GM19193 (cell line): ENCODE measurements around the gene CRYL1.

Experiments
- POLR2A ChIP-seq: IDR thresholded peaks from 4 replicates; pipeline ENCODE4 v1.6.1; 2011; ENCODE audit not compliant: insufficient read depth, insufficient read length; ENCODE audit errors: extremely low read depth

Gene CRYL1

DNA sequence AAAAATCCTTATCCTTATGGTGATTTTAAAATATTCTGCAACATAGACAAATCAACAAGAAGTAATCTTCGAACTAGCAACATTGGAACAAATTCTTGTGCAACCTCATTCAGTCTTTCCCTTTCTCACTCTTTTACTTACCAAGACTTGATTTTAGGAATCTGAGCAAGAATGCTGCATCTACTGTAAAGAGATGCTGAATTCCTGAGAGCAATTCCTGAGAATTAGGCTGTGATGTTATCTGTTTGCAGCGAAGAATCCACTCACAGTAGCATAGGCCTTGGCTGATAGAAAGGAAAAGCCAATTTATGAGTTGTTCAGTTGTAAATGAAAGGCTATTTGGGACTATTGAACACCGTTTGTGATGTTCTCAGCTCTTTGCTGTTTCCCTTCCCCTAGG, 144.3 kb downstream of the CRYL1 start:
- TF ChIP-seq POLR2A: no peak

DNA sequence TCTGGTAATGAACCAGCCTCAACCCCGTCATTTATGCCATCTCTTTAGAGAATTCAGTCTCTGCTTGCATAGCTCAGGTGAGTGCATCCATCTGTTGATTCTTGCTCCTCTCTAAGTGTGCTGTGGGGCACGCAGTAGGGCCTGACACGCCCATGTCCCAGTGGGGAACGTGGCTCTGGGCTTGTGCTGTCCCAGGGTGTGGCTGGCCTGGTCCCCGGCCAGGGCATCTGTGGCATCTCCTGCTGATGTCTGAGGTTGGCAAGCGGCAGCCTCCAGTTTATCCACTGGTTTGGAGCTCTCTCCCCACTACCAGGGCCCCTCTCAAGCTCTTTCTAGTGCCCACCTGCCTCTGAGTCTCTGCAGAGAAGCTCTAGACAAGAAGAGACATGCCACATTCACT, 146.9 kb downstream of the CRYL1 start:
- TF ChIP-seq POLR2A: no peak

- no peak for TF ChIP-seq POLR2A
Observed at GRCh38 chr13:20377720-20378119, 147.9 kb downstream of the CRYL1 start.

GRCh38 chr13:20375871-20376270, 149.8 kb downstream of the CRYL1 start:
- TF ChIP-seq POLR2A: no peak

DNA sequence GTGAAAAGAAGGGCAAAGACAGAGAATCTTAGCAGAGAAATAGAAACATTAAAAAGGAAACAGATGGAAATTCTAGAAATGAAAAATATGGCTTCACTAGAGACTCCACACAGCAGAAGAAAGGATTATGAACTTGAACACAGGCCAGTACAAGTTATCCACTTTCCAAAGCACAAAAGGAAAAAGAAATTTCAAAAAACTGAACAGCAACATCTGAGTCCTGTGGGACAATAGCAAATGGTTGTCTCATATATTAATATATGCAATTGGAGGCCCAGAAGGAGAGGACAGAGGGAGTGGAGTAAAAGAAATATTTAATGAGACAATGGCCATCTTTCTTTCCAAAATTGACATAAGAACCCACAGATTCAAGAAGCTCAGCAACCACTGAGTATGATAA, 151.8 kb downstream of the CRYL1 start:
- no peak for TF ChIP-seq POLR2A

- TF ChIP-seq POLR2A: no peak
Observed at GRCh38 chr13:20371825-20372224, 153.8 kb downstream of the CRYL1 start.

- no peak for TF ChIP-seq POLR2A
Observed at GRCh38 chr13:20370815-20371421, 154.7 kb downstream of the CRYL1 start.

DNA sequence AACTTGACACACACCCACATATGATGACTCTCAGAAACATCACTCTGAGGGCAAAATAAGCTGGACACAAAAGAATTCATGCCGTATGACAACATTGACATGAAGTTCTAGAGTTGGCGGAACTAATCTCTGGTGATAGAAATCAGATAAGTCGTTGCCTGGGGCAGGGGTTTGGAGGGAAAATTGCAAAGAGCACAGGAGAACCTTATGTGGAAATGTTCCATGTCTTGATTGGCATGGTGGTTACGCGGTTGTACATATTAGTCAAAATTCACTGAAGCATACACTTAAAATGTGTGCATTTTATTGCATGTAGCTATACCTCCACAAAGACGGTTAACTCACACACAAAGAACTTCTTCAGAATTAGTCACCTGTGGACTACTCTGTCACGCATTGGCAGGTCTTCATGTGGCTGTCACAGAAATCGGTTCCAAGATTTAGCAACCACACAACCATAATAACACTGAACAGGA, 155.7 kb downstream of the CRYL1 start:
- no peak for TF ChIP-seq POLR2A

- no peak for TF ChIP-seq POLR2A
Observed at GRCh38 chr13:20366056-20366455, 159.6 kb downstream of the CRYL1 start.

DNA sequence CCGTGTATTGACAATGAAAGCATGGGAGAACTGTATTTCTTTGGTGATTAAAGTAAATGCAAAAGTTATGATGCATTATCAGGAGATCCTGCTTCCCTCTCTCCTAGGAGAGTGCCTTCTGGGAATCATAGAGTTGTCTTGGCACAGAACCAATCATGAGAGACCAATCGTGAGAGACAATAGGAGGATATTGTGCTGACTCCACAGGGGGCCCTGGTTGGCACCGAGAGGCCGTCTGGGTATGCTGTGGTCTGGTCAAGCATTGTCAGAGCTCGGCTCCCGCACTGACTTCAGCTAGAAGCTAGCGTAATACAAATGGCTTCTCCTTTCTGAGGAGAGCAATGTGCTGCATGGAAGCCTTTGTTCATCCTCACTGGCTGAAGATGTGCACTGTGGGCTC, 162.1 kb downstream of the CRYL1 start:
- no peak for TF ChIP-seq POLR2A

DNA sequence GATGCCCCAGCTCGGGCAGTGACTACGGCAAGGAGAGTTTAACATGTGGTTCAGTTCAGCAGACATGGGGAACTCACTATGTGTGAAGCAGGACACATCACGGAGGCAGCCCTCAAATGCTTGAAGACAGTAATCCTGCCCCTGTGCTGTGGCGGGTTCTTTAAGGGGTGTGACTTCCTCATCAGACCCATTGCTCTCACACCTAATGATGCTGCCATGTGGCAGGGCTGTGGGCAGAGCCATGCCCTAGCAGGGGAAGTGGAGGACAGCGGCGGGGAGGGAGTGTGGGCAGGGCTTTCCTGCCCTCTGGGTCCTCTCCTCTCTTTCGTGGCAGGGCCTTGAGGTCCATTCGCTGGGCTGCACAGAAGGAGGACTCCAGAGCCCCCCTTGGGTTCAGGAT, 162.5 kb downstream of the CRYL1 start:
- no peak for TF ChIP-seq POLR2A

DNA sequence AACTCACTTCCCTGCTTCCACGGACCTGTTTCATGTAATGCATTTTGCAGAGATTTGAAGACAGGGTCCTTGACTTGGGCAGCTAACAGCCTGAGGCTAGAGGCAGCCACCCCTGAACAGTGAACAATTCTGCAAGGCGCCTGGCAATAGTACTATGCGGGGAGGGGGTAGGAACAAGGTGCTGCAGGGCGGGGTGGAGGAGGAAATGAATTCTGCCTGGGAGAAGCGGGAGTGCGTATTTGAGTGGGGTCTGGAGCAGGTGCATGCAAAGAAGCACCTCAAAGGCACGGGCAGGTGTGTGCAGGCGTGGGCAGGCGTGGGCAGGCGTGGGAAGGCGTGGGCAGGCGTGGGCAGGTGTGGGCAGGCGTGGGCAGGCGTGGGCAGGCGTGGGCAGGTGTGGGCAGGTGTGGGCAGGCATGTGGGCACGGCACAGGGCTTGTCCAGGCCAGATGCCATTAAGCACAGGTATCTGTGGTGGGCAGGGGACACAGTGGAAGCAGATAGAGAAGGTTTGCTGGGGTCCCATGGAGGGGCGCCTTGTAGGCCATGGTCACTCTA, 163.1 kb downstream of the CRYL1 start:
- TF ChIP-seq POLR2A: no peak

DNA sequence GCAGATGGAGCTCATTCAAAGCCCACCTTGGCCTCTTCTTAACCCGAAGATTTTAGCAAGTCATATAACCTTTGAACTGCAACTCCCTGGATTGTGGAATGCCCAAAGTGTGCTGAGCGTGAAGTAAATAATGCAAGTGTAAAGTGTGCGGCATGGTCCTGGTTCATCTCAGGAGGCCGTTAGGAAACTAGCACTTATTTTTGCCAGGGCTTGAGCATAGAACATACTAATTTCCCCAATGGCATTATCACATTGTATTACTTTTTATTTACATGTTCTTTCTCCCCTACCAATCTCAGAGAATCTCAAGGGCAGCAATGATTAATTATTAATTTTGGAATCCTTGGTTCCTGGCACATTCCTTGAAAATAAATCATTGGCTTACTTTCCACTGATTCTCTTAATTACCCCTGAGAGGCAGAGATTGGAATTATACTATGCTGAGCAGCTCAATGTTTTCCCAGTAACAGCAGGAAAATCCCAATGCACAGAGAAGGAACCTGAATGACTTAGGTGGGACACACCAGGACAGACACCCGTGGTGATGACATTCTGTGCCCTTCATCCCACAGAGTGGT, 164.7 kb downstream of the CRYL1 start:
- TF ChIP-seq POLR2A: no peak

- no peak for TF ChIP-seq POLR2A
Observed at GRCh38 chr13:20360041-20360491, 165.6 kb downstream of the CRYL1 start.

GRCh38 chr13:20359335-20359734, 166.3 kb downstream of the CRYL1 start:
- TF ChIP-seq POLR2A: no peak

DNA sequence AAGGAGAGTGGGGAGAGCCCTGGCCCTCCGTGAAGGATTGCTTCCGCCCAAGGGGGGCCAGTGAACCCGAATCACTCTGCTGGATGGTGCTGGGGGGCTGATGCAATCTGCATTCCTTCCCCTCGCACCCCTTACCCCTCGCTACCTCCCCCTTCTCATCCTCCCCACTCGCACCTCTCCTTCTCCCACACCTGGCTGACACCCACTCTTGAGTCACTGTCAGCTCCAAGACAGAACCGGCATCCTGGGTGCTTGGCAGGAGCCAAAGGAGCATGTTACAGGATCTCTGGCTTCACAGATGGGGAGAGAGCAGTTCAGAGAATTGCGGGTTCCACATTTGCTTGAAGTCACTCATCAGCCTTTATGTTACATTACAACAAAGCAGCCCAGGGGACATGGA, 167.6 kb downstream of the CRYL1 start:
- TF ChIP-seq POLR2A: no peak

DNA sequence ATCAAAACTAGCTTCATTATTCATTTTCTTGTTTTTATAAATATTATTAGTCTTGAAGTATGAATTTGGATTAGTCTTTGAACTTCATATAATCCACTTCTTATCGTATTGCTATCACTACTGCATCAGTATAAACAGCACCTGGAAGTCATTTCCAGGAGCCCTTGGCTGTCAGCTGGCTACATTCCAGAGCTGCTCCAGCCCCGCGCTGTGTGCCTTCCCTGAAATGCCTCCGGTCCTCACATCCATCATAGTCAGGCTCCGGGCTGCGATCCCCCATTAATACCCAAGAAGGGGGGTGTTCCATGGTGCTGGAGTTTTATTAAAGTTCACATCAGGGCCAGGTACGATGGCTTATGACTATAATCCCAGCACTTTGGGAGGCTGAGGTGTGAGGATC, 169.2 kb downstream of the CRYL1 start:
- TF ChIP-seq POLR2A: no peak

DNA sequence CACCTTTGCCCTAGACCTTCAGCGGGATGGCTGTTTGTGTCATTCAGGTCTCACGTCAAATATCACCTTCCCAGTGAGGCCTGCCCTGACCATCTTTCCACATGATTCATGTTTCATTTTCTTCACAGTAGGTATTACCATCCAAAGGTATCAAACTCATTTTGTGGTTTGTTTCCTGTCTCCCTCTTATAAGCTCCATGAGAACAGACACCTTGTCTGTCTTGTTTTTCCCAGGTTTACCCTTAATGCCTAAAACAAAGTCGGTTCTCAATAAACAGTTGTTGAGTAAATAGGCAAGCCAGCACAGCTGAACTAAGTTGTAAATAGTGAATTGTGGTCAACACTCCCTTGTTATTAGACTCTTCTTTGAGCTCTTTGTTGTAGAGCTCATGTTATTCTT, 170.9 kb downstream of the CRYL1 start:
- no peak for TF ChIP-seq POLR2A

- no peak for TF ChIP-seq POLR2A
Observed at GRCh38 chr13:20353973-20354372, 171.7 kb downstream of the CRYL1 start.
